HL-60 (cell line): Measurements from ENCODE around the gene STARD3NL.

Experiments
- DNase-seq, 2 experiments: peaks; one replicate each; pipeline ENCODE4 v3.0.0-alpha.2; 2010 to 2020; ENCODE audit warnings: low read depth in 1 of 2, low spot score in 1 of 2
- H3K27ac ChIP-seq: fragments of 250-450 bp; sonication (Bioruptor Pico); replicated peaks from 2 replicates; pipeline ENCODE4 v1.5.1; 2020; ENCODE audit warnings: mild to moderate bottlenecking, moderate library complexity
- H3K27me3 ChIP-seq: fragments of 250-450 bp; sonication (Bioruptor Pico); 2 replicates; pipeline ENCODE4 v1.5.1; 2021; ENCODE audit warnings: mild to moderate bottlenecking, moderate library complexity; ENCODE audit not compliant: insufficient read depth, poor library complexity, severe bottlenecking
- H3K4me3 ChIP-seq: replicated peaks from 2 replicates; pipeline ENCODE4 v1.5.1; 2011; ENCODE audit warnings: mild to moderate bottlenecking, control low read depth, low read length; ENCODE audit not compliant: insufficient read depth
- GABPA ChIP-seq: IDR thresholded peaks from 2 replicates; pipeline ENCODE4 v1.6.1; 2012; ENCODE audit warnings: low read depth
- POLR2AphosphoS5 ChIP-seq: IDR thresholded peaks from 2 replicates; pipeline ENCODE4 v1.6.1; 2012; ENCODE audit warnings: low read depth
- SPI1 ChIP-seq: IDR thresholded peaks from 2 replicates; pipeline ENCODE4 v1.6.1; 2012; ENCODE audit warnings: low read depth, mild to moderate bottlenecking, borderline replicate concordance
- TF ChIP-seq, protein P1 (sequence below): IDR thresholded peaks from 2 replicates; pipeline ENCODE4 v1.6.1; 2012; ENCODE audit warnings: low read depth; ENCODE audit not compliant: insufficient replicate concordance
- TF ChIP-seq, protein P2 (sequence below): IDR thresholded peaks from one replicate; pipeline ENCODE4 v1.5.1; 2011; ENCODE audit warnings: low read length, control low read depth, inconsistent platforms; ENCODE audit not compliant: insufficient read depth

Gene STARD3NL

DNA sequence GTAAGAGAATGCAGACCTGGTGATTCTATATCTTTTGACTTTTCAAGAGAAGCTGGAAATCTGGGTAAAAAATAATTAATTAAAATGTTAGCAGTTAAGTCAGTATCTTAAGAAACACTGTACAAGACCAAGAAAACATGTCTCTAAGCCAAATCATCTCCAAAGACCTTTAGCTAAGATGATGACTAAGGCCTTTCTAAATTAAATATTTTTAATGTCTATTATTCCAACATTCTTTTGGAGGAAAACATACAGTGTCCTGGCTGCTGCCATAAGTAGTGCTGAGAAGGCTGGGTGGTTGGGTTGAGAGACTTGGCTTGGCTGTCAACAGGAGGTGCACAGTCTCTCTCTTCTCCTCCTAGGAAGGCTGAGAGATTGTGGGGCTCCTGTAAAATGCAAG lies 20.3 kb downstream of the STARD3NL start:
- no peak for DNase-seq
- TF ChIP-seq SPI1 (no peak), GABPA (no peak), POLR2AphosphoS5 (no peak)
- TF ChIP-seq, protein P1, sequence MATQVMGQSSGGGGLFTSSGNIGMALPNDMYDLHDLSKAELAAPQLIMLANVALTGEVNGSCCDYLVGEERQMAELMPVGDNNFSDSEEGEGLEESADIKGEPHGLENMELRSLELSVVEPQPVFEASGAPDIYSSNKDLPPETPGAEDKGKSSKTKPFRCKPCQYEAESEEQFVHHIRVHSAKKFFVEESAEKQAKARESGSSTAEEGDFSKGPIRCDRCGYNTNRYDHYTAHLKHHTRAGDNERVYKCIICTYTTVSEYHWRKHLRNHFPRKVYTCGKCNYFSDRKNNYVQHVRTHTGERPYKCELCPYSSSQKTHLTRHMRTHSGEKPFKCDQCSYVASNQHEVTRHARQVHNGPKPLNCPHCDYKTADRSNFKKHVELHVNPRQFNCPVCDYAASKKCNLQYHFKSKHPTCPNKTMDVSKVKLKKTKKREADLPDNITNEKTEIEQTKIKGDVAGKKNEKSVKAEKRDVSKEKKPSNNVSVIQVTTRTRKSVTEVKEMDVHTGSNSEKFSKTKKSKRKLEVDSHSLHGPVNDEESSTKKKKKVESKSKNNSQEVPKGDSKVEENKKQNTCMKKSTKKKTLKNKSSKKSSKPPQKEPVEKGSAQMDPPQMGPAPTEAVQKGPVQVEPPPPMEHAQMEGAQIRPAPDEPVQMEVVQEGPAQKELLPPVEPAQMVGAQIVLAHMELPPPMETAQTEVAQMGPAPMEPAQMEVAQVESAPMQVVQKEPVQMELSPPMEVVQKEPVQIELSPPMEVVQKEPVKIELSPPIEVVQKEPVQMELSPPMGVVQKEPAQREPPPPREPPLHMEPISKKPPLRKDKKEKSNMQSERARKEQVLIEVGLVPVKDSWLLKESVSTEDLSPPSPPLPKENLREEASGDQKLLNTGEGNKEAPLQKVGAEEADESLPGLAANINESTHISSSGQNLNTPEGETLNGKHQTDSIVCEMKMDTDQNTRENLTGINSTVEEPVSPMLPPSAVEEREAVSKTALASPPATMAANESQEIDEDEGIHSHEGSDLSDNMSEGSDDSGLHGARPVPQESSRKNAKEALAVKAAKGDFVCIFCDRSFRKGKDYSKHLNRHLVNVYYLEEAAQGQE: no peak
- TF ChIP-seq, protein P2, sequence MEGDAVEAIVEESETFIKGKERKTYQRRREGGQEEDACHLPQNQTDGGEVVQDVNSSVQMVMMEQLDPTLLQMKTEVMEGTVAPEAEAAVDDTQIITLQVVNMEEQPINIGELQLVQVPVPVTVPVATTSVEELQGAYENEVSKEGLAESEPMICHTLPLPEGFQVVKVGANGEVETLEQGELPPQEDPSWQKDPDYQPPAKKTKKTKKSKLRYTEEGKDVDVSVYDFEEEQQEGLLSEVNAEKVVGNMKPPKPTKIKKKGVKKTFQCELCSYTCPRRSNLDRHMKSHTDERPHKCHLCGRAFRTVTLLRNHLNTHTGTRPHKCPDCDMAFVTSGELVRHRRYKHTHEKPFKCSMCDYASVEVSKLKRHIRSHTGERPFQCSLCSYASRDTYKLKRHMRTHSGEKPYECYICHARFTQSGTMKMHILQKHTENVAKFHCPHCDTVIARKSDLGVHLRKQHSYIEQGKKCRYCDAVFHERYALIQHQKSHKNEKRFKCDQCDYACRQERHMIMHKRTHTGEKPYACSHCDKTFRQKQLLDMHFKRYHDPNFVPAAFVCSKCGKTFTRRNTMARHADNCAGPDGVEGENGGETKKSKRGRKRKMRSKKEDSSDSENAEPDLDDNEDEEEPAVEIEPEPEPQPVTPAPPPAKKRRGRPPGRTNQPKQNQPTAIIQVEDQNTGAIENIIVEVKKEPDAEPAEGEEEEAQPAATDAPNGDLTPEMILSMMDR: no peak
- no peak overlapping the region for H3K27ac ChIP-seq
- no peaks in the 10 kb centered on the region for H3K27me3 ChIP-seq
- H3K4me3 ChIP-seq: no peak overlapping the region

DNA sequence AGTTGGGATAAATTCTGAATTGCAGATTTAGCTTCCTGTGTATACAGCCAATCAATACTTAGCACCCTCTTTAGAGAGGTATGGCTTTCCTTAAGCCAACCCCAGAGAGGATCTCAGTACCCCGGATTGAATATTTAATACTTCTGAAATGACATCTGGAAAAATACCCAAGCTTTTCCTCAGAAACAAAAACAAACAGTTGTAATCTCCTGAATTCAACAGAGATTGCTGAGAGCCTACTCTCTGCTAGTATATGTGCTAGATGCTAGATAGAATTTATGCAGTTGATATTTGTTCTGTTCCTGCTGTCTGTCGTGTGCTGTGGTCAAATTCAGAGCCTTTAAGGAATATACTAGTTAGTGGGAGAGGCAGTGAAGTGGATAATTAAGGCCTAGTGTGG lies 21.1 kb downstream of the STARD3NL start:
- Histone ChIP-seq H3K27ac (no peak overlapping the region), H3K4me3 (no peak overlapping the region), H3K27me3 (no peaks in the 10 kb centered on the region)
- TF ChIP-seq, protein P2: no peak
- TF ChIP-seq SPI1 (no peak), POLR2AphosphoS5 (no peak)
- no peak for DNase-seq

DNA sequence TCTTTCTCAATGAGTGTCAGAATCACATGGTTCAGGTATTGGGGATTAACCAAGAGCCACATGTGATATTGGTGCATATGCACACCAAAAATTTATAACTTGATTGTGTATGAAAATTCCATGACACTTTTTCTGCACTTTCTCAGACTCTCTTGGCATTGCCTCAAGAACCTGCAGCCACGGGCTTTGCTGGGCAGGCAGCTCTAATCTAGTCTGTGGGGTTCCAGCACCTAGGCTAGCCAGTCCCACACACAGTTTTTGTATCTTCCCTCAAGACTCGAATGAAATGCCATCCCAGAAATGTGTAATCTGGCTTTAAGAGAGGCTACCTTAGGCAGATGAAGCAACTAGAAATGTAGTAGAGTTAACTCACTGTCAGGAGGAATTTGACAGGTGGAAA lies 21.7 kb downstream of the STARD3NL start:
- Histone ChIP-seq H3K27me3 (no peaks in the 10 kb centered on the region), H3K4me3 (no peak overlapping the region), H3K27ac (no peak overlapping the region)
- TF ChIP-seq, protein P1: no peak
- TF ChIP-seq SPI1 (no peak), POLR2AphosphoS5 (no peak), GABPA (no peak)
- TF ChIP-seq, protein P2: no peak
- DNase-seq: no peak

DNA sequence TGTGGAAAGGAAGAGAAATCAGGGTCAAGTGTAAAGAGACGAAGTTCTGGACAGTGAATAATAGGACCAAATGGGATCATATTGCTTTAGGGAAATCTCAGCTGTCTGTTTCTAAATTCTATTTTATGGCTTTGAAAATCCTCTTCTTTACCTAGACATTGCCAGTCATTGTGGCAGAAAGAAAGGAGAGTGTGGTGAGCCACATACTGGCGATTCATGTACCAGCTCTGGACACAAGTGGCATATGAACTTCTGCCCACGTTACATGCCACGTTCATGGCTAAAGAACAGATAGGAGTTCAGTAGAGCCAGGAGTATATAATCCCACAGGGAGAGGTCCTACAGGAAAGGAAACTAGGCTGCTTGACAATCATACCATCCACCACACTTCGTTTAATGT lies 28.0 kb downstream of the STARD3NL start:
- no peak for DNase-seq
- no peak overlapping the region for H3K27ac ChIP-seq
- no peaks in the 10 kb centered on the region for H3K27me3 ChIP-seq
- no peak overlapping the region for H3K4me3 ChIP-seq
- no peak for TF ChIP-seq GABPA
- TF ChIP-seq POLR2AphosphoS5: no peak
- TF ChIP-seq, protein P1: no peak
- no peak for TF ChIP-seq SPI1
- TF ChIP-seq, protein P2: no peak
